Transverse colon (tissue), 3 donors: ENCODE data around the gene FTSJ3.

Experiments
- POLR2A ChIP-seq: fragments of 450-650 bp; IDR thresholded peaks from one replicate; pipeline ENCODE4 v1.6.1; 2016; ENCODE audit warnings: antibody characterized with exemption, mild to moderate bottlenecking, moderate library complexity
- TF ChIP-seq, protein P1 (sequence below), 5 experiments: fragments of 200-600 bp in 3 of 5; fragments of 450-650 bp in 2 of 5; sonication (generic) in 3 of 5; IDR thresholded peaks; 1 replicate in 2 of 5; 2 replicates in 3 of 5; pipeline ENCODE4 v1.5.1; 2016 to 2017; ENCODE audit warnings: antibody characterized with exemption in 5 of 5, inconsistent platforms in 3 of 5, mild to moderate bottlenecking in 2 of 5, moderate library complexity in 1 of 5

DNA sequence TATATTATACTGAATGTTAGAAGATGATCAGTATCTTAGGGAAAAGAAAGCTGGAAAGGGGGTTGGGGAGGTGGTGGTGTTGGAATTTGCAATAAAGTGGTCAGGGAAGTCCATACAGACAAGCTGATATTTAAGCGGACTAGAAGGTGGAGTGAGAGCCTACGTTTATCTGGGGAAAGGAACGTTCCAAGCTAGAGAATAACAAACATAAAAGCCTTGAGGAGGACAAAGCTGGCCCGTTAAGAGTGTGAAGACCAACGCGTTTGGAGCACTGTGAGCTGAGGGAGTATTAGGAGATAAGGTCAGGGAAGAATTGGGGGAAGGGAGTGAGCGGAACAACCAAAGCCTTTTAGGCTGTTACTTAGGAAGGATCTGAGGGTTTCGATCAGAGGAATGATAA is 52.0 kb downstream of the FTSJ3 start:
- TF ChIP-seq, protein P1, sequence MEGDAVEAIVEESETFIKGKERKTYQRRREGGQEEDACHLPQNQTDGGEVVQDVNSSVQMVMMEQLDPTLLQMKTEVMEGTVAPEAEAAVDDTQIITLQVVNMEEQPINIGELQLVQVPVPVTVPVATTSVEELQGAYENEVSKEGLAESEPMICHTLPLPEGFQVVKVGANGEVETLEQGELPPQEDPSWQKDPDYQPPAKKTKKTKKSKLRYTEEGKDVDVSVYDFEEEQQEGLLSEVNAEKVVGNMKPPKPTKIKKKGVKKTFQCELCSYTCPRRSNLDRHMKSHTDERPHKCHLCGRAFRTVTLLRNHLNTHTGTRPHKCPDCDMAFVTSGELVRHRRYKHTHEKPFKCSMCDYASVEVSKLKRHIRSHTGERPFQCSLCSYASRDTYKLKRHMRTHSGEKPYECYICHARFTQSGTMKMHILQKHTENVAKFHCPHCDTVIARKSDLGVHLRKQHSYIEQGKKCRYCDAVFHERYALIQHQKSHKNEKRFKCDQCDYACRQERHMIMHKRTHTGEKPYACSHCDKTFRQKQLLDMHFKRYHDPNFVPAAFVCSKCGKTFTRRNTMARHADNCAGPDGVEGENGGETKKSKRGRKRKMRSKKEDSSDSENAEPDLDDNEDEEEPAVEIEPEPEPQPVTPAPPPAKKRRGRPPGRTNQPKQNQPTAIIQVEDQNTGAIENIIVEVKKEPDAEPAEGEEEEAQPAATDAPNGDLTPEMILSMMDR (IDR thresholded peaks at IDR 0.05) = no peak
- TF ChIP-seq POLR2A = no peak
